Activated CD4-positive, alpha-beta T cell treated with anti-CD3 and anti-CD28 coated beads, Interleukin-2, amount 50 U/mL, for 24 hours (primary cell): Measurements from ENCODE around the gene SNAPC2.
A peak's percentile ranks its signal among the peaks of the same experiment; 100 is the strongest.
"Not testable (repeated sequence)": the region's sequence is repeated elsewhere in the genome, so short reads cannot be mapped to it uniquely, and the experiment has no call there.

Source experiments
- DNase-seq, 2 donors: peaks; one replicate each; pipeline ENCODE4 v3.0.0-alpha.2; 2020; ENCODE audit warnings: low read depth in 1 of 2, low spot score in 1 of 2

Gene SNAPC2

GRCh38 chr19:7908742-7909461 is 11.2 kb upstream of the SNAPC2 start:
- no peak for DNase-seq

- no peak for DNase-seq
Measured at GRCh38 chr19:7909471-7910067, 10.6 kb upstream of the SNAPC2 start.

GRCh38 chr19:7910321-7911161 is 9.6 kb upstream of the SNAPC2 start:
- no peak for DNase-seq

GRCh38 chr19:7911508-7912143 is 8.5 kb upstream of the SNAPC2 start:
- DNase-seq, result no peak

DNA sequence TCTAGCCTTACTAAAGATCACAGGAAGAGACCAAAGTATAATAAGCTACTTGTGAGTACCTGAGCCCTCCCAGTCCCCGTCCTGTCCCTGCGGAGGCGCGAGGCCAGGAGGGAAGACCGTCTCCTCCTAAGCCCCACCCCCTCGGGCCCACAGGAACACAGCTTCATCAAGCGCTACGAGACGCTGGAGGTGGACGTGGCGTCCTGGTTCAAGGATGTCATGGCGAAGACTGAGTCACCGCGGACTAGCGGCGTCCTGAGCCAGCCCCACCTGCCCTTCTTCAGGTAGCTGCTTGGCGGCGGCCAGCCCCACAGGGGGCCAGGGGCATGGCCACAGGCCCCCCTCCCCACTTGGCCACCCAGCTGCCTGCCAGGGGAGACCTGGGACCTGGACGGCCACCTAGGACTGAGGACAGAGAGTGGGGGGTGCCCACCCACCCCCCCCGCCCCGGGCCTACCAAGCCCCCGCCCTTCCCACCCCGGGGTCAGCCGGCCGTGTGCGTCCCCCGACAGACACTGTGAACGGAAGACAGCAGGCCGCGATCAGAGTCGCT is 7.9 kb upstream of the SNAPC2 start:
- DNase-seq, result no peak

- no peak for DNase-seq
Measured at GRCh38 chr19:7912697-7913564, 7.2 kb upstream of the SNAPC2 start.

GRCh38 chr19:7913652-7914051 is 6.5 kb upstream of the SNAPC2 start:
- DNase-seq, result no peak

DNA sequence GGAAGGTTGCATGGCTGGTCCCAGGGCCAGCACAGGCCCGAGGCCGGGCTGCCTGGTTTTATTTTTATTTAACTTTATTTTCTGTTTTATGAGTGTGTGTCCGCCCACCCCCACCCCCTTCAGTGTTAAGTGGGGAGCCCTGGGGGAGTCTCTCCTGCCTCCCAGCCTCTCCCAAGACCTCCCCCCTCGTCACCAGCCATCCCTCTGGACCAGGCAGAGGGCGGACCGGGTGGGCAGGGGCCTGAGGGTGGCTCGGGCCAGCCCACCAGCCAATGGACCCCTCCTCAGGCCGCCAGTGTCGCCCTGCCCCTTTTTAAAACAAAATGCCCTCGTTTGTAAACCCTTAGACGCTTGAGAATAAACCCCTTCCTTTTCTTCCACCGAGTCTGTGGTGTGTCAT is 6.0 kb upstream of the SNAPC2 start:
- DNase-seq, result no peak

DNA sequence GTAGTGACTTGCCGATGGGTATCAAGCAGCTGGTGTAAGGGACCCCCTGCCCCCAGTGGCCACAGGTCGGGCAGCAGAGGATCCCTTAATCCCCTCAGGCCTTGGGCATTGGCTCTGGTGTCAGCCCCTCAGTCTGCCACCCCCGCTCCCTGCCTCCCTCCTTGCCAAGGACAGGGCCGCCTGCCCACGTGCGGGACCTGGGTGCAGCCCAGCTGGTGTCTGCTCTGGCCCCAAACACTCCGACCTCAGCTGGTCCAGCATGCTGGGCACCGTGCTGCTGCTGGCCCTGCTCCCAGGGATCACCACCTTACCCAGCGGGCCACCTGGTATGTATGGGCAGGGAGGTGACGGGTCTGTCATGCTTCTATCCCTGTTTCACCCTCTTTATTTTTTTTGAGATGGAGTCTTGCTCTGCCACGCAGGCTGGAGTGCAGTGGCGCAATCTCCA is 5.5 kb upstream of the SNAPC2 start, which contains the start of gene TGFBR3L:
Gene TGFBR3L, plus strand, starts transcription at position 233 of the 448 bp plus-strand sequence.
- DNase-seq, result no peak

- no peak for DNase-seq
Measured at GRCh38 chr19:7915250-7916102, 4.7 kb upstream of the SNAPC2 start.

- DNase-seq, result peak in 1 of 2 donors; percentile 46
Measured at GRCh38 chr19:7916103-7916954, 3.8 kb upstream of the SNAPC2 start.

- no peak for DNase-seq
Measured at GRCh38 chr19:7916955-7917266, 3.2 kb upstream of the SNAPC2 start.

- DNase-seq, result no peak
Measured at GRCh38 chr19:7917267-7918061, 2.7 kb upstream of the SNAPC2 start.

GRCh38 chr19:7918062-7918614 is 2.0 kb upstream of the SNAPC2 start:
- DNase-seq, result not testable (repeated sequence)

DNA sequence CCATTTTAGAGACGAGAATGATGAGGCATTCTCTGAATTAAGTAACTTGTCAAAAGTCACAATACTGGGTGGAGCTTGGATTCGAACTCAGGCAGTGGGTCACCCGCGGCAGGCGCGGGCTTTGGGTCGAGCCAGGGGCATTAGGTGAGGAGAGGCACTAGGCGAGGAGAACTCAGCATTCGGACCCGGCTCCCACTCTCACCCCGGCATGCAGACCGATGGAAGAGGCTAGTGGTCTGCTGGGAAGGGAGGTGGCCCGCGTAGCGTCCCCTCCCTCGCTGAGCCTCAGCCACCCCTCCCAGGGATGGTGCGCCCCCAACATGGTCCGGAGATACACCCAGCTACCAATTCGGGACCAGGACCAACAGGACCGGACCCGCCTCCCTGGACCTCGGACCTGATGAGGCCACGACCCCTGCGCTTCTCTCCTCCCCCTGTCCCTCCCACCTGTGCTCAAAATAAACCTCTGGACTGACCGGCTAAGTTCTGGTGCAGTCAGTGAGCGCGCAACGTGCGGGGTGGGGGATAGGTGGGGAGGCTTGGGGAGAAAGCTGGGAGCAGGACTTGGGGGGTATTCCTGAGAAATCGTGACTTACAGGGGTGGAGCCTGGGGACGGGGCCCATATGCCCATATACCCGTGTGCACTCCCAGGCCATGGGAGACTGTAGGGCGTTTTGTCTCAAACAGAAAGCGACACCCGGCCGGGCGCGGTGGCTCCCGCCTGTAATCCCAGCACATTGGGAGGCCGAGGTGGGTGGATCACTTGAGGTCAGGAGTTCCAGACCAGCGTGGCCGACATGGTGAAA is 1.3 kb upstream of the SNAPC2 start:
- DNase-seq, result no peak

- peak; percentile 97 to 99 for DNase-seq
Measured at GRCh38 chr19:7920519-7921301, 572 bp downstream of the SNAPC2 start.
